ENCODE measurements around the gene SEMA3A.

The SEMA3A gene

DNA sequence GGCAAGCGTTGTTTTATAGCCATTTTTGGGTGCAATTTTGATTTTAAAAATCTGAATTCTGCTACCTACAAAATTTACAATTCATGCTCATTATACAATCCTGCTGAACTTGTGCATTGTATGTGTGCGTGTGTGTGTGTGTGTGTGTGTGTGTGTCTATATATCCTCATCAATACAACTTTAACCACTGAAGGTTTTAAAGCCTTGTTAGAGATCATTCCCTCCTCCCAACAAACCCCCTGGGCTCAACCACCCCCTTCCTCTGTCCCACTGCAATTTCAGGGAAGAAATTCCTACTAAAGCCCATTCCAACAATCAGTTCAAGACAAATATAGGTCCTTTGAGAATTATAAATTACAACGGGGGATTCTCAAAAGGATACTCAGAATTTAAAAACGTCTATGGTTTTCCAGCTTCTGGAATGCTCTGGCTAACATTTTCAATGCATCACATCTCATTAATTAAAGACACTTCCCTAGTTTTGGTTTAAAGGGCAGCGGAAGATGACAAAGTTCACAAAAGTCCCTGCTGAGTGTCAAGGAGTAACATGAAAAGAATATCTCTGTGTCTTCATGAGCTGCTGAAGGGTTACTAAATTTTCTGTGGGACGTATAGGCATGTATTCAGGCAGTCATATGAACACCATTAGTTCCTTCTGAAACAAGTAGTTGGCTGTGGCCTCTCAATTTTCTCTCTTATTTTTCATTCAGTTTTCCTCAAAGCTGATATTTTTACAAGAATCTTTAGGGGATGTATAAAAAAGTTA lies 889 bp upstream of the SEMA3A start:
- DNase-seq (ENCODE audit: low read depth) = no peak

DNA sequence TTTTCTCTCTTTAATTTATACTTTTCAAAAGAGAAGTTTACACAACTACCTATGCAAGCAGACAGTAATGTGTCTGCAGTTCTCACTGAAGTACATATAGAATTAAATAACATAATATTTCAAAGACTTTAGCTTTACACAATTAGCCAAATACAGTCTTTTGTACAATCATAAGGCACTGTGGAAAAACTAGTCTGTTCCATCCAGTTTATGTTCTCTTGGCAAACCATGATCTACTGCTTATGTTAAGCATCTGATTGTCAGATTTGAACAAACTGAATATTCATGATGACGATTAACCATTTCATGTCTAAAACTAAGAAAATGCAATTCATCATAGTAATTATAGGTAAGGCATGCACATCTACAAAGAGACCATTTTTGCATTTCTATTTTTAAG lies 842 bp downstream of the SEMA3A start:
- DNase-seq (ENCODE audit: low read depth) = no peak

DNA sequence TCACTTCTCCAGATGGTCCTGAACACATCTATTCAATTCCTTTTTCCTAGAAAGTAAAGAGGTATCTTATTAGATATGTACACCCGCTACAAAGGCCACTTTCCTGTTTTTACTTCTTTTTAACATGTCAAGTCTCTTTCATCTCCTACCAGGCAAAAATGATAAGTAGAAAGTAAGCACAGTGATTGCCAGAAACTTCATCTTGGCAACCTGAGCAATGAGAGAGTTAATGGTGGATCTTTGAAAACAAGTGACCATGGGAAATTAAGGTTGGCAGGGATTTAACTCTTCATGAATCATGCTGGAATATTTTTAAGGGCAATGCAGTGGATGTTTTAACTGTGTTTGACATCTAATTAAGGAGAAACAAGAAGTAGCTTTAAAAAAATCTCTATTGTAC lies 2.7 kb downstream of the SEMA3A start:
- DNase-seq (ENCODE audit: low read depth) = no peak

DNA sequence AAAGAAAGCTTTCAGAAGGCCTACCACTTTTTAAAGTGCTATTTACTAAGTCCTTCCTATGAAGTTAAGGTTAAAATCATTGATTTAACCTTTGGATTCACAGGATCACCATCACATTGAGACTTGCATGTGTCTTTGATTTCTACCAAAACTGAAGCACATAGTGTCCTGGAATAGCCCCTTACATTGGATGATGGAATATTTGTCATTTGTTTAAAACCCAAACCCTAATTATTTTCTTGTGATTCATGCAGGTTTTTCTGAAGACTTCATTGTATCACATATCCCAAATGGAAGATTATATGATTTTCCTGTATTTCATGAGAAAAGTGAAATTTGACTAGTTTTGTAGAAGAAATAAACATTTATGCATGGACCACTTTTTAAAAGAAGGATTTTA lies 3.3 kb downstream of the SEMA3A start:
- no peak for DNase-seq (ENCODE audit: low read depth)

DNA sequence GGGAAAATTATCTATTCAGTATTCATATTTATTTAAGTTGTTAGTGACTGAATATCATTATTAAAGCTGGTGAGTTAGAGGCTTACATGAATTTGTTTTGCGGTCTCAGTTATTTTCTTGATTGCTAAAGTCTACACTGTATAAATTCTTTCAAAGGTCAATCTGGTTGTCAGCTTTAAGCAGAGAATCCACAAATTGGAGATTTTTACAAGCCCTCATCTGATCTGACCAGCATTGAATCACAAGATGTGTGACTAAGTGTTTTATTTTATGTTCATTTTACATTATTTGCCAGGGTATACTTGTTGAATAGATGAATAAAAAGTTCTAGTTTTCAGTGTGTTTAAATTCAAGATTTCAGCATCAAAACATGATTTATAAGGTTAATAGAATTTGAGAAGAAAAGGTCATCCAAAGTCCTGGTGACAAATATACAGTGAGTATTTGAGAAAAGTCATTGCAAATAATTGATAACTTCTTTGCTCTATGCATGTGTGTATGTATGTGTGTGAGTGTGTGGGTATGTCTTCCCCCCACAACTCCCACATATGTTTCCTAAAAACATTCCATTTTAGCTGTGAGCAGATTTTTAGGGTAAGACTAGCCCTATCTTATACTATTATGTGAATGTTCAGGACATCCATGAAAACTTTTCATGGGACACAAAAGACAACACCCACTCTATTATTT lies 4.4 kb downstream of the SEMA3A start:
- no peak for DNase-seq (ENCODE audit: low read depth)

DNA sequence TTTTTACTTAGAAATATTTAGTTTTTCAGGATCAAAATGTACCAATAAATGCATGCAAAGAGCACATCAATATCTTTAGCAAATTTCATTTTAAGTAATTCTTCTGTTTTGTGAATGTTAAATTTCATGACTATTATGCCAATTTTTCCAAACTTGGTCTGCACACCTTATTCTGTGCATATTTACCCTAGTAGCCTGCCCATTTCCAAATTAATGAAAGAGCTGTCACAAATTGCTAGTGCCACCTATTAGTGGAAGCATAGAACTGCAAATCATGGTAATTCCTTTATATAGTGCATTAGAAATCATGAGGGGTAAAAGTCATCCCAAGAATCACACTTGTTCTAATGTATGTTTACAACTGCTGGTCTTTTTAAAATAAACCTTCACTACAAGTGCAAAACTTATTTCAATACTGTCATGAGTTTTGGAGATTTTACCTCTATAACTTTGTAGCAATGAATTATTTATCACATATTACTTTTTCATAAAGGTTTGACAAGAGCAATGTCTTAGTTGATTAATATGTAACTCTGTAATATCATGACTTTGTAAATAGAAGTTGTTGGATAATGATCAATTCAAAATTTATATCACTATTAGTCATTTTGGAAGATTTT lies 5.7 kb downstream of the SEMA3A start:
- DNase-seq (ENCODE audit: low read depth) = no peak

DNA sequence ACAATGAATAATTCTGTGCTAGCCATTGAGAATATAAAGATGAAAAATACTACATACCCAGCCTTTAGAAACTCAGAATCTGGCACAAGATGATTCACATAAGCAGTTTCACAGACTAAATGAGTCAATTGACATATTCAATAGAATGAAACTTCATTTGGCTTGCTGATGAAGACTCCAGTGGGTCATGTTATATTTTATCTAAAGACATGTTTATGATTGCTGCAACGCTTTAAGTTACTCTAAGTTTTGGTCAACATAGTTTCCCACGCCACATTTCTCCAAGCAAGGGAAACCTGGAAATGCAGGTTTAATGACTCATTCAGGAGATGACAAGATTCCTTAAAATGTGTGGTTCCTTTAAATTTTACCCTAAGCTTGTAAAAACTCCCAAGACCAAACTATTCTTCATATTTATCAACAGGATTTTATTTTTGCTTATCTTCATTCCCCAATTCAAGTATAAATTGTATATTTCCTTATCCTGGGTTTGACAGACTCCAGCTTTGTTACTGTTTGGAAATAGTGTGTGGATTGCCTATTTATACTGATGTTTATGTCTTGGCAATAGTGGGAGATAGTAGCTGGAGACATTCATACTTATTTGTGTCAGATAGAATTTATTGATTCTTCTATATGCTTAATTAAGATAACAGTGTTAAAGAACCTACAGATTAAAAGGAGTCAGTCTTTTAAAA lies 6.6 kb downstream of the SEMA3A start:
- DNase-seq (ENCODE audit: low read depth) = no peak

DNA sequence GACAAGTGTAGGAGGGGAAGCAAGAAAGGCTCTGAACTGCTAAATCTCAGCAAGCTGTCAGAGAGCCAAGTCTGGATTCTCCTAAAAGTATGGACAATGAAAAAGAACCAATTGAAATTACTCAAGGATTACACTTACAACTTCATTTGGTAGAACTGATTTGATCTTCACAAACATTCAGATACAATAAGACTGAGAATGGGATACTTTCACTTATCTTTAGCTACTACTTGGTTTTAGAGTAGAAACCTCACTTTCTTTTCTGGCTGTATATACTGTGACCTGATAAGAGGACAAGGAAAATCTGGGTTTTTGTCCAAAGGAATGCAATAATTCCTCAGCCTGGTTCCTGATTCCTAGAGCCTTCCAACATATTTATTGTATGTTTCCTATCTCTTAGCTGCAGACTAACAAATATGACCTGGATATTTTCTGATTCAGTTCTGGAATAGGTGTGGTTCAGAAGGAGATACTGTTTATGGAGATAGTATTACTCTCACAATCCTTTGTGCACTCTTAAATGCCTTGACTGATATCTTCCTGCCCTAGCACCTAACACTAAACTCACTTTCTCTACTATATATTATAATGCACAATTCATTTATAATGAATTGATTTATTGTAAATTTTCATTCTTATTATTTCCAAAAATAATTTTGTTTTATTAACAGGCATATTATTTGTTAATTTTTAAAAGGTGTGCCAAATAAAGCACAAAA lies 7.3 kb downstream of the SEMA3A start:
- no peak for DNase-seq (ENCODE audit: low read depth)

DNA sequence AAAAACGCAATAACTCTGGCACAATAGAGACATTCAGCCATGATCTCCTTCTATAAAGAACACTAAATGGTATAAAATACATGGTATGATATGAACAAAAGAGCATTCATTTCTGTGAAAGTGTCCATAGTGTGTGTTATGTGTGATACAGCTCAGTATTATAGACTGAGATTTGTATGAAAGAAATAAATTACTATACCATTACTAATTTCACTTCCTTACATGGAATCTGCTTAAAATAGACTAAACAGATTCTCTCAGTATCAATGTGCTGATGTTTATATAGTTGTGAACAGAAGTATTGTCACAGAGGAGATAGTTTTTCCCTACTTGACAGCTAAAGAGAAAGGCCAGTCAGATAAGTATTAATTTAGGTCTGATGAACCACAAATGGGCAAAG lies 10.8 kb downstream of the SEMA3A start:
- no peak for DNase-seq (ENCODE audit: low read depth)

DNA sequence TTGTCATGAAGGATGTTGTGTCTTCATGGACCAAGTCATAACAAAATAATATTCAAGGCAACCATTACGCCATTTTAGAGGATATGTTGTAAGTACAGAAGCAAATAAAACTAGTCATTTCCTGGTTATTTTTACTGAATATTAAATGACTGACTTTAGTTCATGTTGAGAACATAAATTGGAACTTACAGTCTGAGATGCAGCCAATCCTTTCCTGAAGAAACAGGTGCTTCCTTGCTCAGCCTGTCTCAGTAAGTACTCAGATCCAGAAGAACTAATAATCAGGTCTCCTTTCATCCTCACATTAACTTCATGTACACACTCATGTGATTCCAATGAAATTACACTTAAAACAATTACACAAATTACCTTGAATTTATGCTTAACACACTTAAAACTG lies 12.3 kb downstream of the SEMA3A start:
- no peak for DNase-seq (ENCODE audit: low read depth)

DNA sequence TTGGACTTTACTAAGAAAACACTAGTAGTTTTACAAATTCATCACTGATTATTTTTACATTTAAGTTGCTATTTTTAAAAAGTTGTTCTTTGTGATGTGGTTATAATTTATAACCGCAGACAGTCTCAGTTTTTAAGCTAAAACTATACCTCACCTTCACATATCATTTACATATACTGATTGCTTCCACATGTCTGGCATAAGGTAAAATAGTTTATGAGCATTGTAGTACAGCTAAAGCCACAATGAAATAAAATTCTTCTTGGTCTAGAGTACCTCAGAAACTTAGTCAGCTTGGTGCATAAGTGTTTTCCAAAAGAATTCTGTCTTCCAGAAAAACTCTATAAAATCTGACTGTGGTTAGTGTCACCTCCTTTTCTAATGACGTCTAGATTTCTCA lies 13.0 kb downstream of the SEMA3A start:
- no peak for DNase-seq (ENCODE audit: low read depth)

DNA sequence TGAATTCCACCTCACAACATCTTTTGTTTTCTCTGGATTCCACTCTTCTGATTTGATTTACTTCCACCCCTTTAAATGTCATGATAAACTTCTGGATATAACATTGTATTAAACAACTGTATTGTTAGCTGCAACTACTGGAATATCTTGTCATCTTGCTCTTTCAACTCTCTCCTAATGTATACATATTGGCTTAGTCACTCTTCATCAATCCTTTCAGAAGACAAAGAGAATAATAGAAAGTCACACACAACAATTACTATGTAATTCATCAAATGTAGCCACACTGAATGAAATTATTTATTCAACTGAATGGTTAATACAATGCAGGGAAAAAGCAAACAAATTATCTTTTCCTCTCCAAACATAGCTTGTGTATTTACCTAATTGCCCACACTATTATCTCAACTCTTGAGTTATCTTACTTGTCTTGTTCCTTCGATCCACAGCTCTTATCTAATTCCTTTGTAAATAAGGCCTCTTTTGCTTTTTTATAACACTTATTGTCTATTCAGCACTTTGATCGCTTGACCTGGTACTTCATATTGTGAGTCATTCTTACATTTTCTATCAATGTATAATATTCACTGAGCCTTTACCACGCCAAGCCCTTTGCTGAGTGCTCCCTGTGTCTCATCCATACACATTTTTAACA lies 16.7 kb downstream of the SEMA3A start:
- no peak for DNase-seq (ENCODE audit: low read depth)

DNA sequence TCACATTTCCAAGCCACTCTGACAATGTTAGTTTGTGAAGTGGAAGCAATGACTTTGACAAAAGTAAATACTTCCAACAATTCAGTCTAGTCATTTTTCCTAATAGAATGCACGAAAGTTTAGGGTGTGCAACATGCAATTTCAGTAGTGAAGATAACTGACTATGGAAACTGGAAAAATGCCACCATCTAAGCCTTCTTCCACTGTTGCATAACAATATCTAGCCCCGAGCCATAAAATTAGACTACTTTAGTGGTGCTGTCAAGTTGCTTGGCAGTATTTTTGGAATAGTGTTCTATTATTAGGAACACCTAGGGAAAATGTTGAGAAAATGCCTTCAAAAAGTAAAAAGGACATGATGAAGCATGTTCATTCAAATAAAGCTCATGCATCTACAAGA lies 17.9 kb downstream of the SEMA3A start:
- DNase-seq (ENCODE audit: low read depth) = no peak

DNA sequence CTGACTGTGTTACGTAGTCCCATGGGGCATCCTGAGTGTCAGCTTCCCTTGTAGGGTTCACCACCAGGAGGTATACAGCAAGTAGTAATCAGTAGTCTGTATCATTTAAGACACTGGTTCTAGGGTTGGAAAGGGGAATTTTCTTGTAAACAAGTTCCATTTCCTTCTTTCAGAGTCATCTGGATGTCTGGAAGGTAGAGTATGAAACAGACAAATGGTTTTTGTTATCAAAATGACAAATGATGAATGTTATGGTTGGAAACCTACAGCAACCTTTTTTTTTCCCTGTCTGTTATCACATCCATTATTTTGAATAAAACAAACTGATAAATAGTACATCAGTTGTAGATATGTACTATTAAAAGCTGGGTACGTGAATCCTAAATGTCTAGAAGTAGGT lies 19.1 kb downstream of the SEMA3A start:
- no peak for DNase-seq (ENCODE audit: low read depth)

DNA sequence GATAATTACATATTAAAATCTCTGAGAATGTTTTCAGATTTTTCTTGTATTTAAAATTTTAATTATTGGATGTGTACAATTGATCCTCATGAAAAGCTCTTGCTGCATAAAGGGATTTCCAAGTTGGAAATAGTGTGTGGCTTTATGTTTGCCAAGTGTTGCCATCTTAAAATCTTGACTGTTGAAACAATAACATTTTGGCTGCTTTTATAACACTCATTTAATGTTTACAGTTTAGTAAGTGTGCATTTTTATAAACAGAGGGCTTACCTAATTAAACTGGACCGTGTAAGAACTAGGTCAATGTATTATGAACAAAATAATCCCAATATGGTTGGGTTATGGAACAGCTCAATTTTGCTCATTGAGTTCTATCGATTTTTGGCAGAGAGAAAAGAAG lies 23.9 kb downstream of the SEMA3A start:
- no peak for DNase-seq (ENCODE audit: low read depth)

DNA sequence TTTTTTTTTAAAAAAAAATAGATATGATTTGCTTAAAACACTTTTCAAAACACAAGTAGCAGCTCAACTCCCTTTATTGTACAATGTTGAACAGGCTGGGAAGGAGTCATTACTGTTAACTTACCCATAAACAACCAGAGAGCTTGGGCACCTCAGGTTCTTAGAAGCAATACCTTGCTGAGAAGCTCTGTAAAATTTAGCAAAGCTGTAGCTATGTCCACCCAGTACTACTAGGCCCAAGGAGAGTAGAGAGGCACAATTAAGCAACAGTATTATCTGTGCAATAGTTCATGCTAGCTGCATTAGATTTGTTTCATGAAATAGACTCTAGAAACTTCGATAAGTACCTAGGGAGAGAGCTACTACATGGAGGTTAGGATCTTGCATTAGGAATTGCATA lies 32.0 kb downstream of the SEMA3A start:
- DNase-seq (ENCODE audit: low read depth) = no peak

DNA sequence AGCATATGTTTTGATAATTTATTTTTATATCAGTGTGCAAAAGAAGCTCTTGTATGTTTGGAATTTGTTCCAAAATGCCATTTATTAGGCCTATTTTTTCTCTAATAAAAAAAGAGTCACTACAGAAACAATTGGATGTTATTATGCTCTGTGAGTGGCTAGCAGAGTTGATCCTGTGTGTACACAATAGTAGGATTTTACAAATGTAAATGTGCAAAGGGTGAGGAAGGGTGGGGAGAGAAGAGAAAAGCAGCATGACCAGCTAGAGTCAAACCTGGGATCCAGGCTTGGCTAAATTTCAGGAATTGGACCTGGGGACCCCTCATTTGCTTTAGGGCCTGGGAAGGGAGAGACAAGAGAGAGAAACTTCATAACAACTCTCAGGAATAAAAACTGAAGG lies 32.5 kb downstream of the SEMA3A start:
- DNase-seq (ENCODE audit: low read depth) = no peak

DNA sequence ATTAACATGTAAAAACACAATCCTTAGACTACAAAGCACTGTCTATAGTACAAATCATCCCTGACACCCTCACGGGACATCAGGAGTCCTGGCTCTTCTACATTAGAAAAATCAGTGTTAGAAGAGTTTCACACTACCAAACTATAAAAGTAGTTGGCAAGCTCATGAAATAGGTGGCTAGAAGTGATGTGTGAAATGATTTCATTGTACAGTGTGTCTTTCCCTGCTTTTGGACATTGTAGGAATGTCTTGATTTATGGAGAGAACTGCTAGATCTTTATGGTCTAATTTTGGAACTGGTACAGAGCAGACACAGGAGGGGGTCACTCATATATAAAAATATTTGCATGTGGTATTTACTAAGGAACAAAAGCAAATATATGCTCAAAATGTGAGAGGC lies 33.2 kb downstream of the SEMA3A start:
- no peak for DNase-seq (ENCODE audit: low read depth)

DNA sequence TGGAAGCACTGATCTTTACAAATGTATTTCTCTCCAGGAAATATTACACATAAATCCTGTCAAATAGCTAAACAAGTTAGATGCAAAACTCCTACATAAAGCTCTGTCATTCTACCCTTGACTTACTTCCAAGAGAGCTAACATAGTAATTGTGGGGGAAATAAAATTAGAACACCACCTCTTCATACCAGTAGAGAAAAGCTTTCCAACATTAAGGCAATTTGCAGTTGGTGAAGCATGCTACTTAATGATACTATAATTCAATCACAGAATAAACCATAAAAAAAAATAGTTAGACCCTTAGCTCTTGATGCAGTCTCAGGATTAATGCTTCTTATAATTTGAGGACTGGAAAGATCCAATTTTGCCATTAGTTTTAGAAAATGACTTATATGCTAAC lies 35.2 kb downstream of the SEMA3A start:
- DNase-seq (ENCODE audit: low read depth) = no peak

DNA sequence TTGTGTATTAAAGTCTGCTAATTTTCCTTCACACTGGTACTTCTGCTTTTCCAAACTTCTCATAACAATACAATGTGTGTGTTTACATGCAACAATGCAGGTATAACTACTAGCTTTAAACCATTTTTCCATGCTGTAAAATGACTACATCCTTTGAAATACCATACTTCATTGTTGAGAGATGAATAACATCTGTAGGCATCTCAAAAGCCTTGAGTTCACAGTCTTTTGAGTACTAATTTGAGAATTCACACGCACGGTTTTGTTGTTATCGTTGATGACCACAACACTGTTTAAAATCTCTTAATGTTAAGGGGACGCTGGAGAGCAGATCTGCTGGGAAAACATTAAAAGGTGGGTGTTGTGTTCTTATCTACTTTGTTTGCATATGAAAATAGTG lies 37.4 kb downstream of the SEMA3A start:
- no peak for DNase-seq (ENCODE audit: low read depth)

DNA sequence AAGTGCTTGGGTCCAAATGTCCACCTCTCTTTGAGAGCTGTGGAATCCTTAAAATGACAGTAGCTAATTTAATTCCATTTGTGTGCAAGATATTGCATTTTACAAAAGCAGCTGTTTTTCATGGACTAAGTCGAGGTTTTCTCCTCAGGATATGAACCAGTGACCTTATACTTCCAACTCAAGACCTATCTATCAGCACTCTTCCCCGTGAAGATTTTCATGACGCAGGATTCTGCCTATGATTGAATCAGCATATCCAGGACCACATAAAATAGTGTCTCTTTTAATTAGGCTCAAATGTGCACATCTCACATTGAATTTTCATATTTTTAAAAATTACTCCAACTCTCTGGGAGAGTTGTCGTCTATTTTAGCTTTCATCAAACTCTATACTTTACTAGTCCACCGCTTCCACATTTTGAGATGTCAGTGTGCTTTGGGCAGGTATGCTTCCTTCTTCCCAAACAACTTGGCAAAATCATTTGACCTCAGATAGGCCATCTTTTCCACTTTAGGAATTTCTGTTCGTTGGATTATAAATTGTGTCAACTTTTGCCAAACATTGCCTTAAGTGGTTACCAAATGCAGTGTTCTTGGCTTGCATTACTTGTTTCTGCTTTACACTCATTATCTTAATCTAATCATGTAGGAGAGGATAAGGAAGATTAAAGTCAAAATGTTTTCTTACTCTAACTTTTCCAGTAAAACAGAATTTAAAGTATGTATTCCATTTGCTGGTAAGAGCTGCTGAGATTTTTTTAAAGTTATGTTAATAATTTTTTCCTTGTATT lies 39.4 kb downstream of the SEMA3A start:
- DNase-seq (ENCODE audit: low read depth) = no peak
